Activated T-helper 9 cell treated with anti-CD3 and anti-CD28 coated beads, Interleukin-2, amount 50 U/mL, for 16 hours (primary cell): ENCODE results near the gene FBXO8.
"Not testable (repeated sequence)": the region's sequence is repeated elsewhere in the genome, so short reads cannot be mapped to it uniquely, and the experiment has no call there.

ENCODE experiments used
- DNase-seq: peaks from one replicate; pipeline ENCODE4 v3.0.0-alpha.2; 2020; ENCODE audit warnings: low read depth

The FBXO8 gene

GRCh38 chr4:174282836-174283506 is 496 bp downstream of the FBXO8 start:
- peak; percentile 61 for DNase-seq

- no peak for DNase-seq
These were observed 1.6 kb downstream of the FBXO8 start for GRCh38 chr4:174281901-174282300.

GRCh38 chr4:174281182-174281737 is 2.2 kb downstream of the FBXO8 start:
- DNase-seq, result no peak

DNA sequence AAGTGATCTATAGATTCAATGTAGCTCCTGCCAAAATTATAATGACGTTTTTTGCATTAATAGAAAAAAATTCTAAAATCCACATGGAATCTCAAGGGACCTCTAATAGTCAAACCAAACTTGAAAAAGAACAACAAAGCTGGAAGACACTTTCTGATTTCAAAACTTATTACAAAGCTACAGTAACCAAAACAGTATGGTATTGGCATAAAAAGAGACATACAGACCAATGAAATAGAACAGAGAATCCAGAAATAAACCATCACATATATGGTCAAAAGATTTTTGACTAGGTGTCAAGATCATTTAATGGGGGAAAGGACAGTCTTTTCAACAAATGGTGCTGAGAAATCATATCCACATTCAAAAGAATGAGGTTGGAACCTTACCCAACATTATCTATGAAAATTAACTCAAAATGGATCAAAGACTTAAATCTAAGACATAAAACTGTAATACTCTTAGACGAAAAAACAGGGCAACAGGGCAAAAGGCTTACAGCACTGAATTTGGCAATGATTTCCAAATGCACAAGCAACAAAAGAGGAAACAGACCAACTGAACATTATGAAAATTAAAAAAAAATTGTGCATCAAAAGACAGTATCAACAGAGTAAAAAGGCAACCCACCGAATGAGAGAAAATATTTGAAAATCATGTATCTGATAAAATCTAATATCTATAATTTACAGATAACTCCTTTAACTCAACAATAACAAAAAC is 3.9 kb downstream of the FBXO8 start:
- DNase-seq, result no peak

- no peak for DNase-seq
These were observed 5.0 kb downstream of the FBXO8 start for GRCh38 chr4:174278467-174278866.

- DNase-seq, result no peak
These were observed 6.0 kb downstream of the FBXO8 start for GRCh38 chr4:174277433-174277832.

- no peak for DNase-seq
These were observed 8.4 kb downstream of the FBXO8 start for GRCh38 chr4:174275101-174275500.

DNA sequence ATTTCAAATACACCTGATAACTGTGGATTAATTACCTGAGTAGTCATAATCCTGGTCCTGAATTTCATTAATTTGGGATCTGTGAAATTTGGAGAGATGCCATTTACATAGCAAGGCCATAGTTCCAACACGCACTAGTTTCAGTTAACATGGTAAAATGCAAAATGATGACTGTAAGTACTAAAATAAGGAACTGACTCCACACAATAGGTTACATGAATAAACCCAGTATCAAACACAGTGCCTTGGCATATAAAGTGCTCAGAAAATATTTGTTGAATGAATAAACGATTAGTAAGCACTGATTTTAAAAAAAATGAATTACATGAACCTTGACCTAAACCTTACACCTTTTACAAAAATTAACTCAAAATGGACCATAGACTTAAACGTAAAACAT is 9.0 kb downstream of the FBXO8 start:
- no peak for DNase-seq

DNA sequence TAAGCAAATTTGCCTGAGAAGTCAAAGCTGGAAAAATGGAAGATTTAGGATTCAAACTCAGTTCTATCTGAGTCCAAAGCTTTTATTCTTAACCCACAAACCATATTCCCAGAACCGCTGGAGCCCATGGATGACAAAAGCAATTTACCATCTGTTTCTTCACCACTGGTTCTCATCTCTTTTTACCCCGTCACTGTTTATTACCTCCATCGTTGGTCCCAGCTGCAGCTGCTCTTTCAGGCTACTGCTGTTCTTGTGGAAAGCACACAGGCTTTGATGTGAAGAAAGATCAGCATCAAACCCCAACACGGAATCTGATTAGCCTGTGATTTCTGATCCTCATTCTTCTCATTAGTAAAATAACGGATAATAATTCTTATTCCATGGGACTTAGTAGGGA is 9.5 kb downstream of the FBXO8 start:
- no peak for DNase-seq

GRCh38 chr4:174266416-174266815 is 17.1 kb downstream of the FBXO8 start:
- no peak for DNase-seq

DNA sequence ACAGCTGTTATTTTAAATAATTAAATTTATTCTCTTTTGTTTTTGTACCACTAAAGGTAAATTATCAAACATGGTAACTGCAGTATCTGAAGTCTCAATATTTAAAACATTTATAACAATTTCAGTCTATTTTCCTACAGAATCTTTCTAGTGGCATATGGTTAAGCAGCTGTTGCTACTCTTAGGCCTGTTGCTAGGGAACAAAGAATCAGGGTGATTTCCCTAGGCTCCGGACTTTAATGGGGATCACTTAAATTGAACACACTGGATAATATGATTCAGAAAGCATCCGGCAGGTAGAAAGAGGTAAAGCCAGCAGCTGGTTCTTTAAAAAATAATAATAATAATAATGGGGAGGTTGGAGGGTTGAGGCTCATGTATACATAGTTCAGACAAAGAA is 17.6 kb downstream of the FBXO8 start:
- DNase-seq, result no peak

- no peak for DNase-seq
These were observed 20.1 kb downstream of the FBXO8 start for GRCh38 chr4:174263445-174263736.

DNA sequence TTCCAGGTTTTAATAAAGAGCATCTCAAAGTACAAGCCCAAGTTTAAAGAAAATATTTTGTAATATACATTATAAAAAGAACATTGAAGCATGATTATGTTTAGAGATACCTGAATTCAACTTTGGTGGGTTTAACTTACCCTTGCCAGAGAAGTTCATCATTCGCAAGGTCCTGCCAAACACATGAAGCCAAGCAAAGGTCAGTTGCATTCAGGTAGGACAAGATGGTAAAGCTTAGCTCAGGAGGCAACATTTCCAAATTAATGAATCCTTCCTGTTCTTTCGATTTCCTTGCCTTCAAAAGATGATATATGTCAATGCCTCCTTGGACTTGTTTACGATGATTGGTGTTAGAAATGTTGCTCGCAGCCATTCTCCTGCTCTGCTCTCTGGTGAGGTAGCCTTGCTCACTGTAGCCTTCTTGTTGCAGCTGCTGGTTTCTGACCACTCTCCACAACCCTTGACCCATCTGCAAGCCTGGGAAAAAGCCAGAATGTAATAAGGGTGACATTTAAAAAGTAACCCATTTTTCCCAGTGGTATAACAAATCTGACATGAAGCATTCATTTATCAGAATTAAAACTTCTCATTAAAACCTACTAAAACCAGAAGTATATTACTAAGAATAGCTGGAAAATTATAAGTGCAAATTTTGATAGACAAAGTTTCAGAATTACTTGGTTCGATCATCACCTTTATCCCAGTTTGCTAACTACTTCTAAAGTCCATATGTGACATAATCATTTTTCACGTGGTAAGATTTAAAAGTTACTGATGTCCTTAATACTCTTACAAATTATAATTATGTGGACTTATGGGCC is 20.6 kb downstream of the FBXO8 start:
- DNase-seq, result no peak

- DNase-seq, result not testable (repeated sequence)
These were observed 22.0 kb downstream of the FBXO8 start for GRCh38 chr4:174261432-174261831.

DNA sequence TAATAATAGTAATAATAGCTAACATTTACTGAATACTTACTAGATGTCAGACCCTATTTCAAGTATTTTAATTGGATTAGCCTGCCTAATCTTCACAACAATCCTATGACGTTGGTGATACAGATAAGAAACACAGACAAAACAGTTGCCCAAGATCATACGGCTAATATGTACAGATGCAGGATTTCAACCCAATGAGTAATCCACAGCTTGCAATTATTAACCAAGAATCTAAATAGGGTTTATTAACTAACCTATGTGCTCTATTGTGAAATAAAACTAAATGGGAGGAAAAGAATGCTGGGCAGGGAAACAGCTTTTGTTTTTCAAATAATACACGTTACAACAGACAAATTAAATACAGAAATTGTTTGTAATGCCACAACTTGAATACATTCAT is 23.4 kb downstream of the FBXO8 start:
- DNase-seq, result no peak

- DNase-seq, result no peak
These were observed 23.9 kb downstream of the FBXO8 start for GRCh38 chr4:174259580-174259979.

GRCh38 chr4:174256277-174256713 is 27.2 kb downstream of the FBXO8 start:
- DNase-seq, result no peak

- no peak for DNase-seq
These were observed 27.7 kb downstream of the FBXO8 start for GRCh38 chr4:174255786-174256185.

GRCh38 chr4:174255374-174255773 is 28.1 kb downstream of the FBXO8 start:
- no peak for DNase-seq

GRCh38 chr4:174254613-174255012 is 28.9 kb downstream of the FBXO8 start:
- no peak for DNase-seq

- DNase-seq, result no peak
These were observed 31.1 kb downstream of the FBXO8 start for GRCh38 chr4:174252412-174252811.

DNA sequence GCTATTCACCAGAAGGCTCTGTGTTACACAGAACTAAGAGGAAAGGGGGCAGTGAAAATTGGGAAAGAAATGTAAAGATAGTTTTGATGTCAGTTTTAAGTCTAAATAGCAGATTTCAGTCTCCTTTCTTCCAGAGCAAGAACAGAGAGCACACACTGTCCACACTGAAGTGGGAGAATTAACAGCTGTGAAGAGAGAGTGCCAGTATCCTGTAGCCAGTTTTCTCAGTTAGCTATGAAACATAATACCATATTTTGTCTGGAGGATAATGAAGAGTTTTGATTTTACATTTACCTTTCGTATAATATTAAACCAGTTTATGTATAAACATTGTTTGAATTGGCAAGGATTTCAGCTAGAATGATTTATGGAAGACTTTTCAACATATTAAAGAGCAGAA is 35.1 kb downstream of the FBXO8 start:
- no peak for DNase-seq

GRCh38 chr4:174245714-174246113 is 37.8 kb downstream of the FBXO8 start:
- DNase-seq, result no peak
